Measurements from ENCODE around the gene RANBP3L.
"Not testable (repeated sequence)": the region's sequence is repeated elsewhere in the genome, so short reads cannot be mapped to it uniquely, and the experiment has no call there.

The RANBP3L gene

DNA sequence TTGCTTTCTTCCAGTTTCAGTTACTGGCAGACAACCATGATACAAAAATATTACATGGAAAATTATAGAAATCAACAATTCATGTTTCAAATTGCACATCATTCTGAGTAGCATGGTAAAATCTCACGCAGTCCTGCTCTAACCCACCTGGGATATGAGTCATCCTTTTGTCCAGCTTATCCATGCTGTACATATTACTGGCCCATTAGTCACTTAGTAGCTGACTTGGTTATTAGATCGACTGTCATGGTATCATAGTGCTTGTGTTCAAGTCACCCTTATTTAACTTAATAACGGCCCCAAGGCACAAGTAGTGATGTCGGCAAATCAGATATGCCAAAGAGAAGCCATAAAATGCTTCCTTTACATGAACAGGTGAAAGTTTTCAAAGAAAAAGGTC is 101.2 kb downstream of the RANBP3L start:
- TF ChIP-seq, protein P1, sequence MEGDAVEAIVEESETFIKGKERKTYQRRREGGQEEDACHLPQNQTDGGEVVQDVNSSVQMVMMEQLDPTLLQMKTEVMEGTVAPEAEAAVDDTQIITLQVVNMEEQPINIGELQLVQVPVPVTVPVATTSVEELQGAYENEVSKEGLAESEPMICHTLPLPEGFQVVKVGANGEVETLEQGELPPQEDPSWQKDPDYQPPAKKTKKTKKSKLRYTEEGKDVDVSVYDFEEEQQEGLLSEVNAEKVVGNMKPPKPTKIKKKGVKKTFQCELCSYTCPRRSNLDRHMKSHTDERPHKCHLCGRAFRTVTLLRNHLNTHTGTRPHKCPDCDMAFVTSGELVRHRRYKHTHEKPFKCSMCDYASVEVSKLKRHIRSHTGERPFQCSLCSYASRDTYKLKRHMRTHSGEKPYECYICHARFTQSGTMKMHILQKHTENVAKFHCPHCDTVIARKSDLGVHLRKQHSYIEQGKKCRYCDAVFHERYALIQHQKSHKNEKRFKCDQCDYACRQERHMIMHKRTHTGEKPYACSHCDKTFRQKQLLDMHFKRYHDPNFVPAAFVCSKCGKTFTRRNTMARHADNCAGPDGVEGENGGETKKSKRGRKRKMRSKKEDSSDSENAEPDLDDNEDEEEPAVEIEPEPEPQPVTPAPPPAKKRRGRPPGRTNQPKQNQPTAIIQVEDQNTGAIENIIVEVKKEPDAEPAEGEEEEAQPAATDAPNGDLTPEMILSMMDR (IDR thresholded peaks at IDR 0.05; ENCODE audit: low read depth, low read length): no peak
- H3K4me3 ChIP-seq (ENCODE audit: low read depth, low read length): no peak overlapping the region

DNA sequence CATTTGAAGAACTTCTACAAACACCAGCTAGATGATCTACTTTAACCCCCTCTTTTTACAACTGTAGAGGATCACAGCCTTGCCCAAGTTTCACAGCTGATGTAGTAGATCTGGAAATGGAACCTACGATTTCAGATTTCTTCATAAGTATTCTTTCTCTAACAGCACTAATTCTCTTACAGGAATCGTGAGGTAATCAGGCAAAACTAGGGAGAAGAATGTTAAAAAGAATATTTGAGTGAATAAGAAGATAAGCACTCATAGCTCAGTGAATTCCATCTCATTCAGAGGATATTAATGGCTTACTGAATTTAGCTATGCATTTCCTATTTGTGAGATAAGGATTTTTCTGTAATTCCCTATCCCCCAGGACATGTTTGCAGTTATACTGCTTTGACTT is 102.1 kb downstream of the RANBP3L start:
- H3K4me3 ChIP-seq (ENCODE audit: low read depth, low read length): no peak overlapping the region
- TF ChIP-seq, protein P1 (IDR thresholded peaks at IDR 0.05; ENCODE audit: low read depth, low read length): no peak

DNA sequence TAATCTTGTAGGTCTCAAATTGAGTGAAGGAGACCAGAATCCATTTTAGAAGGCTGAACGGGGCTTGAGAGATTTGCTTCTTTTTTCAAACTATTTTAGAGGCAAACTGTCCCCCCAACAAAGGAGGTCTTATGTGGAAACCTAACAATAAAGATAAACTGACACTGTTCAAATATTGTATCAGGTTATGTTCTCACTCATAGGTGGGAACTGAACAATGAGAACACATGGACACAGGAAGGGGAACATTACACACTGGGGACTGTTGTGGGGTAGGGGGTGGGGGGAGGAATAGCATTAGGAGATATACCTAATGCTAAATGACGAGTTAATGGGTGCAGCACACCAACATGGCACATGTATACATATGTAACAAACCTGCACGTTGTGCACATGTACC is 102.9 kb downstream of the RANBP3L start:
- not testable (repeated sequence) for H3K4me3 ChIP-seq (ENCODE audit: low read depth, low read length)
